Stimulated activated CD8-positive, alpha-beta memory T cell treated with anti-CD3 and anti-CD28 coated beads, Interleukin-12 subunit alpha, Interleukin-12 subunit beta, amount 100 ng/mL, for 1 hour (primary cell): Measurements from ENCODE around the gene SLC9A3.

Source experiments
- DNase-seq: peaks from one replicate; pipeline ENCODE4 v3.0.0-alpha.2; 2020; ENCODE audit warnings: low read depth

SLC9A3 gene

DNA sequence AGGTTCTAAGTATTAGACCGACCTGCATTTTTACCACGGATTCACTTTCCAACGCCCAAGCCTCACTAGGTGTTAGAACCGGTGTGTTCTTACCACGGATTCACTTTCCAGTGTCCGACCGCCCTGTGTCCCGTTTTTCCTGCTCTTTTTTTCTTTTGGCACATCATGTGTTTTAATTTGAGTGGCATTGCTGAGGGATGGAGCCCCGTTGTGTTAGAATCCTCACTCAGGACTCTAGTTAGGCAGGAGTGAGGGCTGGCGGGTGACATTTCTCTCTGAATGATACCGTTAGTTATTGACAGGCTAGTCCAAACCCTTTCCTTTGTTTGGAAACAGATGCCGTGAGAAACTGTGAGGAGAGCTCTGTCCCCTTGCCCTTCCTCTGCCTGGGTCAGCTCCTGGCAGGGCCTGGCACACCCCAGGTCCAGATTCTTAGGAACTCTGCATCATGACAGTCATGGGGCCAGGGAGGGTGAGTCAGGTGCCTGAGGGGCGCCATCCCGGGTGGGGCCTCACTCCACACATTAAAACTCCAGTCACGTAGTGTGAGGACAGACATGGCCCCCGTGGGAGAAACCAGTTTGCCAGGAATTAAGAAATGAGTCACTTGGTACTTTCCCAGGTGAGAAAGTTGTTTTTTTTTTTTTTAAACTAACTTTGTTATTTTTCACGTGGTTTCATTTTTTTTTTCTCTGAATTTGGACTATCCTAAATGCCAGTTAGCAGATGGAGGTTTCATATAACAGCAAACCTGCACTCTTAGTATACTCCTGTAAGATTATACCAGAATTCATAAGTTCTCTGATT is 65.5 kb downstream of the SLC9A3 start:
- DNase-seq = no peak

DNA sequence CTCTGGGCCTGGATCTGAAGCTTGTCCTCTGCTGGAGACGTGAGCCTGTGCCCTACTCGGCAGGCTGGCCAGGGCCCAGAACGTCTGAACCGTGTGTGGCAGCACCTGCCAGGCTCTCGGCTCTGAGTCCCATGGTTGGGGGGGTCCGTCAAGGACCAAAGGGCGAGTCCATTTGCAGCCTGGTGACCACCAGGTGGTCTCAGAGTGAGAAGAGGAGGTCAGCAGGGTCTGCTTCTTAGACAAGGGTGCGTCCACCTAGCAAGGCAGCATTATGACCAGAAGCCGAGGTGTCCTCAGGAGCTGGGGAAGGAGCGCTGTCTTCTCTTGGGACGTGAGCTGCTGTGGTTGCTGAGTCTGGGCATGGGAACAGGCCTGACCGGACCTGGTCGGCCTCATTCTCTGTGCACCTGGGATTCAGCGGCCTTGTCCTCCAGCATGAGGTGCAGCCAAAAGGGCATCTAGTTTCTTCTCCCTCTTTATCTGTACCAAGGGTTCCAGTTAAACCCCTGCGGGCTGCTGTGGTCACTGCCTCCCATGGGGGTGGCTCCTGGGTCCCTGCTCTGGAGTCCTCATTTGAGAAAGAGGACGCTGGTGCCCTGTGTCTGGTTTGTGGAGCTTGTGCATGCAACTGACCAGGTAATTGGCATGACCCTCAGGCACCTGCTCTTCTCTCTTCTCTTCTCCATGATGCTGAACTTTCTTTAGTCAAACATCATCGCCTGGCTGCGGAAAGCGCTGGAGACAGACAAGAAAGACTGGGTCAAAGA is 66.9 kb downstream of the SLC9A3 start:
- no peak for DNase-seq

DNA sequence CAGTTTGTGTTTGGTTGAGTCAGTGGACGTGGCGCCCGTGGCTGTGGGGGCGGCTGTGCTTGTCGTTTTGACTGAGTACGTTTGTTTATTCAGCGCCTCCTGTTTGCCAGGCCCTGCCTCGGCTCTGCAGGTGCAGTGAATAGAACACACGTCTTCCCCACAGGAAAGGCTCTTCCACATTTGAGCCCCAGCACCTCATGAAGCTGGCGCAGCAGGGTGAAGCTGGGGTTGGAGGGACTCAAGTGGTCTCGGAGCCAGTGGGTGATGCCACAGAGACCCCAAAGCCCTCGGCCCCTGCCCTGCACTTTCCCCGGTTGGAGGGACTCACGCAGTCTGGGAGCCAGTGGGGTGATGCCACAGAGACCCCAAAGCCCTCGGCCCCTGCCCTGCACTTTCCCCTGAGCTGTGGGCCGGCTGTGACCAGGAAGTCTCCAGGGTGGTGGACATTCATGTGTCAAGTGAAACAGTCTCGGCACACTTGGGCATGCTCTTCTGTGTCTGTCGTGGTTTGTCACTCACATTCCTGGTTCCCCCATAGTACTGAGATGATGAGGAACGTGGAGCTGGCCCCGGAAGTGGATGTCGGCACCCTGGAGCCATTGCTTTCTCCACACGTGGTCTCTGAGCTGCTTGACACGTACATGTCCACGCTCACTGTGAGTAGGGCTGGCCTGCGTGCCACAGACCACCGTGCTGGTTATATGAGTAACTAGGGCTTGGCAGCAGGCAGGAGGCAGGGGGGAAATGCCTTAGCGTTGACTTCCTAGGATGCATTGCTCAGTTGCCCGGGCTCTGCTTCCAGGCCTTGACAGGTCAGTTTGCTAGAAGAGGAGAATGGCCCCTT is 67.7 kb downstream of the SLC9A3 start:
- no peak for DNase-seq

DNA sequence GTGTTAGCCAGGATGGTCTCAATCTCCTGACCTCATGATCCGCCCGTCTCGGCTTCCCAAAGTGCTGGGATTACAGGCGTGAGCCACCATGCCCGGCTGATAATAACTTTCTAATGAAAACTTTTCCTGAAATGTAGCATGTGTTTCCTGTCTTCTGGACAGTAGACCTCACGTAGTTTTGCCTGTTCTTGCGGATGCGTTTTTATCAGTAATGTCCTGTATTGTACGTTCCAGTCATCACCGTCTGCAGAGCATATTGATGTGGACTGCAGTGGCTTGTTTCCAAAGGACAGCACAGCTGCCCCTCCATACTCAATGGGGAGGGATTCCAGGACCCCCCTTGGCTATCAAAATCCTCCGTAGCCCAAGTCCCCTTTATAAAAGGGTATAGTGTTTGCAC is 68.4 kb downstream of the SLC9A3 start:
- no peak for DNase-seq

DNA sequence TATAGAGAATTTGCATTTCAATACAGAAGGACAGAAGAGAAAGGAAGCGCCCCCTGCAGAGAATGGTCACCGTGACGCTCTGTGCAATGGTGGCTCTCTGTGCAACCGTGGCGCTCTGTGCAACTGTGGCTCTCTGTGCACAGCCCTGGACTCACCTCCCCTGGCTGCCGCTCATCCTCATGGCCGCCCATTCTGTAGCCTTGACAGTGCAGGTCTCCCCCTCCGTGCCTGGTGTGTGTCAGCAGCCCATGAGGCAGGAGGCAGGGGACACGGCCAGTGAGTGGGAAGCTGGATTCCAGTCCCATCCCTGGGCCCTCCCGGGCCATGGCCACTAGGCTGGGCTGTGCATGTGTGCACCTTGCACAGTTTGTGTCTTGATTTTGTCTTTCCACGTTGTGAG is 69.3 kb downstream of the SLC9A3 start:
- no peak for DNase-seq

DNA sequence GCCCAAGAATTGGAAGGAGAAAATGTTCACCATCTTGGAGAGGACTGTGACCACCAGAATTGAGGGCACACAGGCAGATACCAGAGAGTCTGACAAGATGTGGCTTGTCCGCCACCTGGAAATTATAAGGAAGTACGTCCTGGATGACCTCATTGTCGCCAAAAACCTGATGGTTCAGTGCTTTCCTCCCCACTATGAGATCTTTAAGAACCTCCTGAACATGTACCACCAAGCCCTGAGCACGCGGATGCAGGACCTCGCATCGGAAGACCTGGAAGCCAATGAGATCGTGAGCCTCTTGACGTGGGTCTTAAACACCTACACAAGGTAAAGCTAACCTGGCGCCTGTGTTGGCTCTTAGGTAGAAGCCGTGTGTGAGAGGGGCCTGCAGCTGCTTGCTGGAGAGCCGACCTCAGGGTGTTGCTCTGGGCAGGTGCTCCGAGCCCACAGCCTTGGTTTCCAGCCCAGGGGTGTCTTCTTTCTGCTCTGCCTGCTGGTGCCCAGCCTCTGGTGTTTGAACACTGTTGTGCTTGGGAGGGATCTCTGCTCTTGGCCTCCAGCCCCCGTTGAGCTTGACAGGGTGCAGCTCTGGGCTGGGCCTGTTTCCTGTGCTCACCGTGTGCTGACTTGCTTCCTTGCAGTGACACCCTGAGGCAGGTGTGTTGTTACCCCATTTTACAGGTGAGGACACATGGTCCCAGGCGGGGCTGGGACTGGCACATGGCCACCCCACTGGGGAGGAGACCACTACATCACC is 70.3 kb downstream of the SLC9A3 start:
- no peak for DNase-seq

DNA sequence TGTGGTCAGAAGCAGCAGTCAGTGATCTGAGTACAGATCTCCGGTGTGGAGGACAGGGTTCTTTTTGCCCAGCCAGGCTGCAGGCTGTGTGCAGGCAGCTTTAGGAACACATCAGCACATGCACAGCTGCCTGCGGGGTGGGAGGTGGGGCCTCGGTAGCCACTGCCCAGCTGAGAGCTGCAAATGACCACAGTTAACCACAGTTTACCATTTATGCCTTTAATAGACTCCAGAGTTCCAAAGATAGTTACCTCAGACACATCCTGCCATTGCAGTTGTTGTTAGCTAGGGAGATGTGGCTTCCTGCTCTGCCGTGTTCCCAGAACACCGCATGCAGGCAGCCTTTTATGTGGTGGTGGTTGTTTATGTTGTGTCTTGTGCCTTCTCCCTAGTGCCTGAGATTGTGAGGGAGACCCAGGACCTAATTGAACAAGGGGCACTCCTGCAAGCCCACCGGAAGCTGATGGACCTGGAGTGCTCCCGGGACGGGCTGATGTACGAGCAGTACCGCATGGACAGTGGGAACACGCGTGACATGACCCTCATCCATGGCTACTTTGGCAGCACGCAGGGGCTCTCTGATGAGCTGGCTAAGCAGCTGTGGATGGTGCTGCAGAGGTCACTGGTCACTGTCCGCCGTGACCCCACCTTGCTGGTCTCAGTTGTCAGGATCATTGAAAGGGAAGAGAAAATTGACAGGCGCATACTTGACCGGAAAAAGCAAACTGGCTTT is 71.1 kb downstream of the SLC9A3 start:
- DNase-seq = no peak

DNA sequence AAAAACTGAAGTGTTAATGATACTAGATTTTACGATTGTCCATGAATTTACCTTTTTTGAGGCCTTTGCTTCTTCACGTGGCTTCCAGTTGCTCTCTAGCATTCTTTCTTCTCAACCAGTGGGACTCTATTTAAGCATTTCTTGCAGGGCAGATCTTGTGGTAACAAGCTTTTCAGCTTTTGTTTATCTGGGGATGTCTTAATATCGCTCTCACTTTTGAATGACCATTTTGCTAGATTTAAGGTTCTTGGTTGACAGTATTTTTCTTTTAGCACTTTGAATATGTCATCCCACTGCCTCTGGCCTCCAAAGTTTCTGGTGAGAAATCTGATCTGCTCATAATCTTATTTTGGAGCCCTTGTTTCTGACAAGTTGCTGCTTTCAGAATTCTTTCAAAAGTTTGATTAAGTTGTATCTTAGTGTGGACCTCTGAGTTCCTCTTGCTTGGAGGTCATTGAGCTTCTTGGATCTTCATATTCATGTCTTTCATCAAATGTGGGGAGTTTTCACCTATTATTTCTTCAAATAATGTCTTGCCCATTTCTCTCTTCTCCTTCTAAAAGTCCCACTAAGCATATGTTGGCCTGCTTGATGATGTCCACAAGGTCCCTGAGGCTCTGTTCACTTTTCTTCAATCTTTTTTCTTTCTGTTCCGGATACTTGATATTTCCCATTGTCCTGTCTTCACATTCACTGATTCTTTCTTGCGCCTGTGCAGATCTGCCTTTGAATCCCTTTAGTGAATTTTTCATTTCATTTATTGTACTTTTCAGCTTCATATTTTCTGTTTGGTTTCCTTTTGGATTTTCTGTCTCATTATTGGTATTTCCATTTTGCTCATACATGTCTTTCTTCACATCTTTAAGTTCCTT is 72.4 kb downstream of the SLC9A3 start:
- DNase-seq = no peak

DNA sequence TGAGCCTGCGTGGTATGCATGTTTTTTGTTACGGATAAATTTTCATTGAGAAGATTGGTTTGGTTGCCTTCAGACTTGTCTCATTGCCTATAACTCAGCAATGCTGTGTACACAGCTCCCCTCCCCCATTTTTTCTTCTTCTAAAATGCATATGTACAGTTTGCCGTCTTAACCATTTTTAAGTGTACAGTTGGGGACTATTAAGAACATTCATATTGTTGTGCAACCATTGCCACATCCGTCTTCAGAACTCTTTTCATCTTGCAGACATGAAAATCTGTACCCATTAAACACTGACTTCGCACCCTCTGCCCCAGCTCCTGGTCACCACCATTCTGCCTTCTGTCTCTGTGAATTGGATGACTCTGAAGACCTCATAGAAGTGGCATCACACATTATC is 75.1 kb downstream of the SLC9A3 start:
- DNase-seq = no peak

DNA sequence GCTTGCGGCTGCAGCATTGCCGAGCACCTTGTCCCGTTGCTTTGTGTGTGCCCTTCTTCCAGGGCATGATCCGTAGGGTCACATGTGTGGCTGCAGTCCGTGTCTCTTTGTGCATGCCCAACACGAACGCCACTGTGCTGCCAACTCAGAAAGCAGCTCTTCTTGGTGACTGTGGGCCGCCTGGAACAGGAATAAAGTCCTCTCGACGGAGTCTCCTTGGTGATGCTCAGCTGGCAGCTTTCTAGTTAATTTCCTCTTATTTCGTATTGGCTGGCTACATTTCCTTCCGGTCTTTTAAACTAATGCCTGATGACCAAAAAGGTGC is 75.5 kb downstream of the SLC9A3 start:
- no peak for DNase-seq

DNA sequence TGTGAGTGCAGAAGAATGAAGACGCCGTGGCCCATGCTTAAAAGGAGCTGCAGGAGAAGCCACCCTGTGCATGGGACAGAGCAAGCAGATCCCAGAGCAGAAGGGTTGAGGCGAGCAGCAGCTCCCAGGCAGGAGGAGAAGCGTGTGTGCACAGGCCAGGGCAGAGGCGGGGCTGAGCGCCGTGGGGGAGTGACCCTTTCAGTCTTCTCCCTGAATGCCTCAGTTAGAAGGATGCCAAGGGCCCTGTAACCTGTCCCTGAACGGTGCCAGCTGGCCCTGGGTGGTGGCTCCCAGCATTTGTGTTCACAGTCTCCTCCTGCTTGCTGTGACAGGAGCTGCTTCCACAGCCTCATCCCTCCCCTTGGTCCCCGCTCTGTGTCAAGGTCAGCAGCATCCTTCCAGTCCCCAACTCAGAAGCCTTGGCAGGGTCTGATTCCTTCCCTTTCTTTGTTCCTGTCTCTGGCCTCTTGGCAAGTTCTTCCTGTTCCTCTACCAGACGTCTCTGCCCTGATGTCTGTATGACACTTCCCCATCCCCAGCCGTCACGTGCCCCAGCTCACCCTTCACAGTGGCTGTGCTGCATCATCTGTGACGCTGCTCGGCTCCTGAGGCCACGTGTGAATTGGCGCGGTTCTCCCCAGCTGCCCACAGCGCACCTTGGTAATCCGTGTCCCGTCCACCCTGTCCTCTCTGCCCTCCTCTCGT is 76.0 kb downstream of the SLC9A3 start:
- no peak for DNase-seq

DNA sequence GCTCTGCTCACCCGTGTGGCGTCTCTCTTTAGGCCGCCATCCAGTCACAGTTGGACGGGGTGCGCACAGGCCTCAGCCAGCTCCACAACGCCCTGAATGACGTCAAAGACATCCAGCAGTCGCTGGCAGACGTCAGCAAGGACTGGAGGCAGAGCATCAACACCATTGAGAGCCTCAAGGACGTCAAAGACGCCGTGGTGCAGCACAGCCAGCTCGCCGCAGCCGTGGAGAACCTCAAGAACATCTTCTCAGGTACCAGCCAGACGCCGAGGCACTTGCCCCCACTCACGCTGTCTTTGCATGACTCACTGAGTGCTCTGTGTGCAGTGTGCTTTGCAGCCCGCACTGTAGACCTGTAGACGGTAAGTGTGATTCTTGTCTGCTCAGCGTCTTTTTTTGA is 76.7 kb downstream of the SLC9A3 start:
- DNase-seq = no peak

DNA sequence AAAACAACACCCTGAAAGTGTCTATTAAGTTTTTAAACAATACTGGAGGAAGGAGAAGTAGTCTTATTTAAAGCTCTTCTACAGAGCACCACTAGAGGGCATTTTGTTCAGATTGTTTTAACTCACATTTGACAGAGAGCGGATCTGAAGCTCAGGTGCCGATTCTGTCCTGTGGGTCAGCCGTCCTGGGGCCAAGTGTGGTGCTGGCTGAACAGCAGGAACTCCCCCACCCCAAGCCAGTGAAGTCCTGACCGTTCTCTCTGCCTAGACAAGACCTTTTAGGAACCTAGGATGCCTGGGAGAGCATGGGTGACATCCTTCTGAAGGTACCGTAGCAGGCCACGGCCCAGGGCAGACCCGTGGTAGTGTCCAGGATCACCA is 77.4 kb downstream of the SLC9A3 start:
- DNase-seq = no peak

DNA sequence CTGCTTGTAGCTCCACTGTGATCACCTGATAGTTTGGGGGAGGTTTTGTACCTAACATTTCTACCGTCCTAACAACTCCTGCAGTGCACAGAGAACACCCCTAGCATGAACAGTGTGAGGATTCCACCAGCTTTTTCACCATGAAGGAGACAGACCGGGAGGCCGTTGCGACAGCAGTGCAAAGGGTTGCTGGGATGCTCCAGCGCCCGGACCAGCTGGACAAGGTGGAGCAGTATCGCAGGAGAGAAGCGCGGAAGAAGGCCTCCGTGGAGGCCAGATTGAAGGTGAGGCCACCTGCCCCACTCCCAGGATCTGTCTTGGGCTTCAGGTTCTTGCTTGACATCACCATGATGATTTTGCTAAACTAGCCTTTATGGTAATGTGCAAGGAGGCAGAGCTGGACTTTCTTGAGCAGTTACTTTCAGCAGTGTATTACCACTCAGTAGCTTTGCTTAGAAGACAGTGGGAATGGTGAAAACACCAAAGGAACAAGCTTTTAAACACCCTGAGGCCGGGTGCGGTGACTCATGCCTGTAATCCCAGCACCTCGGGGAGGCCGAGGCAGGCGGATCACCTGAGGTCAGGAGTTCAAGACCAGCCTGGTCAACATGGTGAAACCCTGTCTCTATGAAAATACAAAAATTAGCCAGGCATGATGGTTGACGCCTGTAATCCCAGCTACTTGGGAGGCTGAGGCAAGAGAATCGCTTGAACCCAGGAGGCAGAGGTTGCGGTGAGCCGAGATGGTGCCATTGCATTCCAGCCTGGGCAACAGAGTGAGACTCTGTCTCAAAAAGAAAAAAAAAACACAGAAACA is 78.0 kb downstream of the SLC9A3 start:
- no peak for DNase-seq

DNA sequence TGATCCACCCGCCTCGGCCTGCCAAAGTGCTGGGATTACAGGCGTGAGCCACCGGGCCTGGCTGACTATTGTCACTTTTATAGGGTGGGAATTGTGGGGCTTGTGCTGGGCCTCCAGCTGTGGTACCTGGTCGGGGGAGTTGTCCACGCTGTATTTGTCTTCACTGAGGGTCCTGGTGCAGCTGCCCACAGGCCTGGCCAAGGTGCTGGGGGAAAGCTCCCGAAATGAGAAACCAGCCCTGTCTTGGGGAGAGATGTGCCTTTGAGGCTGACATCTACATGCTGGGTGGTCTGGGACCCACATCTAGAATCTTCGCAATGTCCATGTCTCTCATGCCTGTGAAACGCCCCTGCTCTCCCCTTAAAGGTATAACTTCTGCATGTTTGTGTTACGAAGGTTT is 78.7 kb downstream of the SLC9A3 start:
- no peak for DNase-seq

DNA sequence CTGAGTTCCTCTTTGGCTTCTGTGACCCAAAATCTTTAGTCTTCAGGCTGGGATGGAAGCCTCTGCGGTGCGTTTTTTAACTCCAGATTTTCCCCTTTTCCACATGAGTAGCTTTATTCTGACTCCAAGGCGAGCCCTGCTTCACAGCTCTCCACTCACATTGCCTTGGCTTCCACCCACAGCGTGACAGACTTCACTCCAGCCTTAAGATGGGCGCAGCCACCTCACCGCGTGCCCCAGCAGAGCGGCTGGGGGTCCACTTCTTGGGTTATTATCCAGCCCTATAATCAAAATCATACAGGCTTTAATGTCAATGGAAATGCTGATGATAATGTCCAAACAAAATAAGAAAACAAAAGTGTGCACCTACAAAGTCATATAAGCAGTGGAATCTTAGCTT is 80.0 kb downstream of the SLC9A3 start:
- DNase-seq = no peak

DNA sequence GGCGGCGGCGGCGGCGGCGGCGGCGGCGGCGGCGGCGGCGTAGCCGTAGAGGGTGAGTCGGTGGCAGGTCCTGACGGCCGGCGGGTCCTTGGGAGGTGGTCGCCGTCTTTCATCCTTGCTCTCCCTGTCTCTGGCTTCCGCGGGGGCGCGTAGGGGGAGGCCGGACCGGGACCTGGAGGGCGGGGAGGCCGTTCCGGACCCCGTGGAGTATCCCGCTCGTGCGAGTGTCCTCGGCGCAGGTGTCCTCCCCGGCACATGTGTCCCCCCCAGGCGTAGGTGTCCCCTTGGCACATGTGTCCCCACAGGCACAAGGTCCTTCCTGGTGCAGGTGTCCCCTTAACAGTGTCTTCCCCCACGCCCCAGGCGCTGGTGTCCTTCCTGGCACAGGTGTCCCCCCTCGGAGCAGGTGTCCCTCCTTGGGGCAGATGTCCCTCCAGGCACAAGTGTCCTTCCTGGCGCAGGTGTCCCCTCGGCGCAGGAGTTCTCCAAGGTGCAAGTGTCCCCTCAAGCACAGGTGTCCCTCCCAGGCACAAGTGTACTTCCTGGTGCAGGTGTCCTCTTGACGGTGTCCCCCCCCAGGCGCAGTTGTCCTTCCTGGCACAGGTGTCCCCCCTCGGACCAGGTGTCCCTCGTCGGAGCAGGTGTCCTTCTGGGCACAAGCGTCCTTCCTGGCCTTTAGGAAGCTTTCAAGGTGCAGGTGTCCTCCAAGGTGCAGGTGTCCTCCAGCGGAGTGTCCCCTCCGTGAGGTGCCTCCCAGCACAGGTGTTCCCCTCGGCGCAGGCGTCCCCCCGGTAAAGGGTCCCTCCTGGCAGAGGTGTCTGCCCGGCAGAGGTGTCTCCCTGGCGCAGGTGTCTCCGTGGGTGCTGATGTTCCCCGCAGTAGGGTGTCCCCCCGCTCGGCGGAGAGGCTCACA is 80.8 kb downstream of the SLC9A3 start:
- DNase-seq = no peak
